SKM-1 (cell line): ENCODE data around the gene SFI1.

Experiments
- DNase-seq: peaks from one replicate; lab custom pipeline; 2025; ENCODE audit not compliant: unreplicated experiment; lab: John Stamatoyannopoulos, UW

SFI1 gene

DNA sequence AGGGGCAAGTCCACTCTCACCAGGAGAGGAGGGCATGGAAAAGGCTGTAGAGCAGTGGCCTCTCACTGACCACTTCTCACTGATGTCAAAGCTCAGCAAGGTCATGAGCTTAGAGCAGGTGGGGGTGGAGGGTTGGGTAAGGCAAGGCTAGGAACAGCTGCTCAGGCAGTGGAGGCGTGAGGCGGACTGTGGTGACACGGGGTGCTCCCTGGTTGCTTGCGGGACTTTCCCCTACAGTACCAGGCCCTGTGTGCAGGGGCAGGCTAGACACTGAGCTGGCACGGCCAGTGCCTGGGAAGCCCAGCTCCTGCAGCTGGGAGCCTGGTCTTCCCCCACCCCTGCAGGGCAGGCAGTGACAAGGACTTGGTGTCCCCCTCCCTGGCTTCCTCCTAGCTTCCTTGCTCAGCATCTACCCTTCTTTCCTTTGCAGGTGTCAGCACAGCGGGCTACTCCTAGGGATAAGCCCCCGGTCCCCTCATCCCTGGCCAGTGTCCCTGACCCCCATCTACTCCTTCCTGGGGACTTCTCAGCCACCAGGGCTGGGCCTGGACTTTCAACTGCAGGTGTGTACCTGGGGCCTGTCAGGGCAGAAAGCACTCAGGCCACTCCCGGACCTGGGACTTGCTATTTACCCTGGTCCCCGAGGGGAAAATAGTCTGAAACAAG lies 120.1 kb downstream of the SFI1 start:
- no peak for DNase-seq

DNA sequence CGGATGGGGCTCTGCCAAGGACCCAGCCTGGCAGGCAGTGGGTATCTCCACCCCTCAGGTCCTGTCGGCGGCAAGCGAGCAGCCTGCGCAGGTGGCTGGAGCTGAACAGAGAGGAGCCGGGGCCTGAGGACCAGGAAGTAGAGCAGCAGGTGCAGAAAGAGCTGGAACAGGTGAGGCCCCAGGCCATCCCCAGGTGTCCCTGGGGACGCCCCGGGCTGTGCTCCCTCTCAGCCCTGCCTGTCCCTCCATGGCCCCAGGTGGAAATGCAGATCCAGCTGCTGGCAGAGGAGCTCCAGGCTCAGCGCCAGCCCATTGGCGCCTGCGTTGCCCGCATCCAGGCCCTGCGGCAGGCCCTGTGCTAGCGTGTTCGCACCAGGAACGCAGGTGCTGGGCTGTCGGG lies 121.7 kb downstream of the SFI1 start:
- no peak for DNase-seq

DNA sequence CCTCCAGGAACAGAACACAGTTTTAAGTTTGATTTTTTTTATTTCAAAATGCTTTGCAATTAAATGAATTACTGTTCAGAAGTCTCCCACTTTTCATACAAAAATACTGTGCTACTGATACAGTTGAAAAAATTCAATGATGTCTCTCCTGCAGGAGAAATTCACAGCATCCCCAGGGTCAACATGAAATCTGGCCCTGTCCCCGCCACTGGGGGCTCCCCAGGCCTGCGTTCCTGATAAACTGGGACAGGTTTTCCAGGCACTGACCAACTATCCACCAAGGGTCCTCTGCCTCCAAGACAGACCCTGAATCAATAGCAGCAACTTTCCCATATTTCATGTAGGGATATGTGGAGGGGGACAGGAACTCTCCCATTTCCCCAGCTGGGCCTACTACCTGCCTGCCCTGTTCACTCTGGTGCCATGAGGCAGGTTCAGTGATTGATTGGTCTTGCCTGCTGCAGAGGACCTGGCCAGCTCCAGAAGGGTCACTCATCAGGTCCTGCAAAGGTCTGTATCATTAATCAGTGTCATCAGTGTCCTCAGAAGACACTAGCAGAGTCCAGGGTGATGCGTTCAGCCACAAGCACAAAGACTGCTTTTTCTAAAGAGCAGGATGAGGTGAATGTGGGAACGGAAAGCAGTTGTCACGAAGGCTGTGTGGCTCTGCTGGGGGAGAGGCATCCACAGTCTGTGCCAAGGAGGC lies 122.3 kb downstream of the SFI1 start:
- no peak for DNase-seq

- DNase-seq, result no peak
Measured at GRCh38 chr22:31619611-31620300, 123.4 kb downstream of the SFI1 start.

DNA sequence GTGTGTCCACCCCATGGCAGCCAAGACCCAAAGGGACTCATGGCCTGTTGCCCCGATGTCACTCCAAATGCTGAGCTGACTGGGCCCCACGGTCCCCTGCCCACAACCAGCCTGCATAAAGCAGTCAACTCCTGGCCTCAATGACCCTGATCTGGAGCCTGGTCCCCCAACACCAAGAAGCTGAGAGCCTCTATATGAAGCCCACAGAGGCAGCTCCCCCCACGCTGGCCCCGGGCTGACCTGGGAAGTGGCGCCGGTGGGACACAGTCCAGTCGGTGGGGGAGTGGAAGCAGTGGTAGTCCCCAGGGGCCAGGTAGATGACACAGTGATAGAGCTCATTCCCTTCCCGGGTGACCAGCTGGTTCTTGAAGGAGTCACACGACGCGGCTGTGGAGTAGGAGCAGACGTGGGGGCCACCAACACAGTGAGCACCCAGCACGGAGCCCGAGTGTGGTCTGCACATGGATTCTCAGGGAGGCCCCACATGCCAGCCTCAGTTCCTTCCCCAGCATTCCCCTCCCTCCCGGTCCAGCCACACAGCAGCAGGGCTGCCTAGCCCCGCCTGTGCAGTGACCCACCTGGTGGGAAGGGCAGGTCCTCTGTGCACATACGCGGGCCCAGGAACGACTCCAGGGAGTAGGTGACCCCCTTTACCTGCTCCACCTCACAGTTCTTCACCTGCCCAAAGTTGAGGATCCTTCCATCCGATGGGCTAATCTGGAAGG lies 124.6 kb downstream of the SFI1 start:
- DNase-seq, result no peak

- DNase-seq, result no peak
Measured at GRCh38 chr22:31621507-31622124, 125.3 kb downstream of the SFI1 start.

DNA sequence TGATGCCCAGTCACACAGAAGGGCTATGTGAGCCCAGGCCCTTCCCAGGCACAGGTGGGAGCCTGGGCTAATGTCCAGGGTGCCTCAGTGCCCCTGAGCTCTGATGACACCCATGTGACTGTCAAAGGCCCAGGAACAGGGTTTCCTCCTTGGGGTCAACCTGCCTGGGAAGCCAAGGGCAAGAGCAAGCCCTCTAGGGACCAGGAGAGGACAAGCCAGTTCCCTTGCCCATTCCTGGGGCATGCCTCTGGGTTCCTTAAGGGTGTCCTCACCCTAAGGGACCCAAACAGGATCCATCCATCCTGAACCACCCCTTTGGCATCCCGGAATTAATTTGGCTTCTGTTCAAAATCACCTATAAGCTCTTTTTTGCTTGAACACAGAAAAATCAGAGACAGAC lies 126.6 kb downstream of the SFI1 start:
- DNase-seq, result no peak

- DNase-seq, result no peak
Measured at GRCh38 chr22:31623592-31624304, 127.4 kb downstream of the SFI1 start.

GRCh38 chr22:31625257-31625640 lies 128.9 kb downstream of the SFI1 start:
- no peak for DNase-seq

DNA sequence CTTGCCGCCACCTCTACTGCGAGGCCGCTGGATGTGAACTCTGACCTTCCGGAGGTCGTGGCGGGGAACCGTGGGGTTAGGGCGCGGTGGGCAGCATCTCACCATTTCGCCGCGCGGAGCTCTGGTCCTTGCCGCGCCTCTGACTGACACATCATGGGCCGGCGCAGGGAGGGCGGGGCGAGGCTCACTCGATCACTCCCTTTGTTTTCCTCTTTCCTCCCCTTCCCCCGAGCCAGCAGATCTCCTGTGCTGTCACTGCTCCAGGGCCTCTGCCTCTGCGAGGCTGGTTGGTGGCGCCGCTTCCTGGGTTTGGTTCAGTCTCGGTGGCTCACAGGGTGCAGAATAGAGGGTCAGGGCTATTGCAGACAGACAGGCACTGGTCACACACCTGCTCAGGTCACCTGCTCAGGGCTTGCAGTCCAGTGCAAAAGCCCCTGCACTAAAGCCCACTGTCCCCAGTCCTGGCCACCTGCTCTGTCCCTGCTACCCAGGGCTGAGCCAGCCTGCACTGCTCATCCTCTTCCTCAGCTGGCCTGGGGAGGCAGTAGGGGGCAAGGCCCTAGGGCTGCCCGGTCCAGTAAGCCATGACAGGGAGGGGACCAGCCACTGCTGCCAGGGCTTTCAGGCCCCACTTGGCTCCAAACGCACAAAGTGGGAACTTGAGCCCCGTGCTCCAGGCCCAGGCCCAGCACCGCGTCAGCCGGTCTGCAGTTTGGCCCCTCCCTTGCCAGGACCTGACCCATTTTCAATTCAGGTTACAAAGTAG lies 129.5 kb downstream of the SFI1 start:
- DNase-seq, result no peak

DNA sequence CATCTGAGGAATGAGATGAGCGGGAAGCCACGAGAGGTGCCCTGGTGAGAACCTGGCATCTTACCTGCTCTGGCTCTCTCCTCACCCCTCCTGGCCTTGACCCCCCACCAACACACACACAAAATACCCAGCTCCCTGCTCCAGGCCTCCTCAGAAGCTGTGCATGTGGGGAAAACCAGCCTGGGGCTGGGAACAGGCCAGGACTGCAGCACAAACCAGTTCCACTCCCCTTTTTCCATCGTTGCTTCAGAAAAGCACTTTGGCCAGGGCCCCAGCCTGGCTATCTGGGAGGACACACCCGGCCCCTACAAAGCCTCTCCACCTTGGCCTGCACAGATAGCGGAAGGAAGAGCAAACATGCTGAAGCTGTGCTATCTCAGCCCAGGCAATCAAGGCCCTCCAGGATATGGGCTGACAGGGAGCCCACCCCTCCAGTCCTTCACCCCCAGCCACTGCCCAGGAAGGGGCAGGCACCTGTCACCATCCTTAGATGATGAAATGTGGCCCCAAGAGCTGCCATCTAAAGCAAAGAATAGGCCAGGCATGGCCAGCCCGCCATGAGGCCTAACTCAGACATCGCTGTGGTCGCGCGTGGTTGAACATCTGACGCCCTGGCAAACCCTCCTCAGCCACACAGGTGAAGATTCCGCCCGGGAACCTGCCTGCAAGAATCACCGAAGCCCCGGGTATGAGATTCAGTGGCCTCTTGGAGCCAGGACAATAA lies 130.3 kb downstream of the SFI1 start:
- DNase-seq, result no peak

DNA sequence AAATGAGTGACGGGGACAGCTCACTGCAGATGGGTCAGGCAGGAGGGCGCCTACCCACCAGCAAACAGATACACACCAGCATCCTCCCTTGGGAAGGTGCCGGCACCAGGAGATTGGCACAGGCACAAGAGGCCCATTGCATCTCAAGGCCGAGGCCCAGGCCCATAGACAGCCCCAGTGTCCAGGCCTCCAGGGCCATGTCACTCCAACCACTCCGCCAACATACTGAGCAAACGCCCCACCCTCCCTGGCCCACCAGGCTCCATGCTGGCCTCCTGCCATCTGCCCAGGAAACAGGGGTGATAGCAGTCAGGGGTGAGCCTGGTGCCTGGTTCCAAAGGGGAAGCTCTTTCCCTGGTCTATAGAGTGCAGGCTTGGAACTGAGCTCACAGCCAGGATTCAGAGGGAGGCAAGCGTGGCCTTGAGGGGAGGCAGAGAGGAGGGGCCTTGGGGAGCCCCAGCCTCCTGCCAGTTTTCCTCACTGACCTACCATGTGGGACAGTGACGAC lies 130.9 kb downstream of the SFI1 start:
- no peak for DNase-seq

- no peak for DNase-seq
Measured at GRCh38 chr22:31628362-31628761, 132.0 kb downstream of the SFI1 start.

DNA sequence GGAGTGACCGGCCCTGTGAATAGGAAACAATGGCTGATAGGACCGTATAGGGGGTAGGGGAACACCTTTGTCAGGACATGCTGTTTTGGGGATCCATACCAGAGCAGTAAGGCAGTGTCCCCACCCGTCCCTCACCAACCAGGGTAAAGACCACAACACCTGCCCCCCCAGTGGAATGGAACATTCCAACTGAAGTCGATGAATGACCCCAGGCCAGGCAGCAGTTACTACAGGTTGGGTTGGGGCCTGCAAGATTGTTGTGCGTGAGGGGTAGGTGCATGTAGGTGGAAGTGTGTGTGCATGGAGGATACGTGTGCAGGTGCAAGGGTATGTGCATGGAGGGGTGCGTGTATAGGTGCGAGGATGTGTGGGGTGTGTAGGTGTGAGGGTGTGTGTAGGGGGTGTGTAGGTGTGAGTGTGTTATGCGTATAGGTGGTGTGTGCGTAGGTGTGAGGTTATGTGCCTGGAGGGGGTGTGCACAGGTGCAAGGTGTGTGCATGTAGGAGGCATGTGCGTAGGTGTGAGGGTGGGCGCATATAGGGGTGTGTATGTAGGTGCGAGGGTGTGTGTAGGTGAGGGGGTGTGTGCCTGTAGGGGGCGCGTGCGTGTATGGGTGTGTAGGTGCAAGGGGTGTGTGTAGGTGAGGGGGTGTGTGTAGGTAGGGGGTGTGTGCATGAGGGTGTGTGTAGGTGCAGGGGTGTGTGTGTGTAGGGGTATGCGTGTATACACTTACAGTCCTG lies 132.8 kb downstream of the SFI1 start:
- no peak for DNase-seq

- no peak for DNase-seq
Measured at GRCh38 chr22:31629741-31630184, 133.4 kb downstream of the SFI1 start.

DNA sequence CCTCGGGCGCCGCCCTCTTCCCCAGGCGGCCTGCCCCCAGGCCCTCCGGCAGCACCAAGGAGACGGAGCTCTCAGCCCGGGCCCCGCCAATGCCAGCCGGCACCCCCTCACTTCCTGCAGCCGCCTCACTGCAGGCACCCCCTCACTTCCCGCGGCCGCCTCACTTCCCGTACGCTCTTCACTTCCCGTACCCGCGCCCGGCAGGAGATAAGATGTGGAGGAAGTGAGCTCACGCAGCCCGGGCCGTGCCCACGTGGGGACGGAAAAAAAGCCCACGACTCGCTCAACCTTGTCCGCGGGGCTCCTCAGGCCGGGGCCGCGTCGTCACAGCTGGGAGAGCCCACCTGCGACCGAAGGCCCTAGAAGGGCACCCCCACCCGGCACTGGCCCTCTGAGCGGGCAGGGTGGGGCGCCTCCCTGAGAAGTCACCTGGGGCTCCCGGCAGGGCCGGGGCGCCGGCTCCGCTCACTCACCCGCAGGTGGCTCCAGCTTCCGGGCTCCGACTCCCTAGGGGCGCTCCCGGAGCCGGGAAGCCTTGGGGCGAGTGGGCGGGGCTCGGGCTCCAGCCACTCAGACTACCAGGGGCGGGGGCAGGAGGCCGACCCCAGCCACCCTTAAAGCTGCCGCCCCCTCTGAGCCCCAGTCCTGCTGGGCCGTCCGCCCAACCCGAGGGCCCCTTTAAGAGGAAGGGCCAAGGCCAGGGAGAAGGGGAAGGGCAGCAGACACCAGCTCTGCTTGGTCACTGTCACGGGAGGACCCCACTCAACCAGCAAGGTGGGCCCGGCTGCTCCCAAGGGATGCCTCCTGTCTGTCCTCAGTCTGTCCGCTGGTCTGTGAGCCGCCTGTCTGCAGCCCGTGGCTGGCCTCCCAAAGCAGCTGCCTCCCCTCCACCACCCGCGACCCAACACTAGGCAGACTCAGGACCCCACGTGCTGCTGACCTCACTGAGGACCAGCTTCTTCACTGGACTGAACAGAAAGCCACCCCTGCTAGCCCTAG lies 134.3 kb downstream of the SFI1 start:
- peak; percentile 52 for DNase-seq

DNA sequence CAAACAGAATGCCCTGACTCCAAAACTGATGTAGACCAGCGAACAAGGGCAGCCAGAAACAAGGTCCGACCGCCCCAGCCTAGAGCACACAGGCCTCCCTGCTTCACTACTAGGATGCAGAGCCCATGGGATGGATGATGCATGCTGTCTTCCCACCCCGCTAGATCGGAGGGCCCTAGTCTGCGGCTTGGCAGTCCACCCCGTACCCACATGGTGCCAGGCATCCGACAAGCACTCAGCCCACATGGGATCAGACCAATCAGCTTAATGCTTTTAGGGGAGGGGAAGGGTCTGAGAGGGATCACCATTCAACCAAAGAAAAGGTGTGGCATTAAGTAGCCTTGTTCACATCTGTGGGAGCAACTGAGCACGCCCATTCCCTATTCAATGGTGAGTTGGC lies 135.1 kb downstream of the SFI1 start:
- no peak for DNase-seq
